HEK293 (cell line): ENCODE data around the gene FOXD3.

ENCODE experiments used
- BCL6B ChIP-seq: fragments of 450-650 bp; formaldehyde crosslinking; IDR thresholded peaks from 2 replicates; pipeline ENCODE4 v1.5.1; 2017; ENCODE audit warnings: missing biosample characterization, missing genetic modification characterization
- GLI4 ChIP-seq: fragments of 450-650 bp; formaldehyde crosslinking; IDR thresholded peaks from 2 replicates; pipeline ENCODE4 v1.5.1; 2016; ENCODE audit warnings: missing biosample characterization, missing genetic modification characterization
- INSM2 ChIP-seq: fragments of 450-650 bp; formaldehyde crosslinking; IDR thresholded peaks from 2 replicates; pipeline ENCODE4 v1.5.1; 2016; ENCODE audit warnings: missing biosample characterization, missing genetic modification characterization
- KLF1 ChIP-seq: fragments of 450-650 bp; formaldehyde crosslinking; IDR thresholded peaks from 2 replicates; pipeline ENCODE4 v1.5.1; 2016; ENCODE audit warnings: missing biosample characterization, missing genetic modification characterization
- KLF17 ChIP-seq: fragments of 450-650 bp; formaldehyde crosslinking; IDR thresholded peaks from 2 replicates; pipeline ENCODE4 v1.5.1; 2016; ENCODE audit warnings: missing biosample characterization, missing genetic modification characterization
- MZF1 ChIP-seq: fragments of 450-650 bp; formaldehyde crosslinking; IDR thresholded peaks from 2 replicates; pipeline ENCODE4 v1.5.1; 2017; ENCODE audit warnings: missing biosample characterization, missing genetic modification characterization, borderline replicate concordance
- OVOL3 ChIP-seq: fragments of 450-650 bp; formaldehyde crosslinking; IDR thresholded peaks from 2 replicates; pipeline ENCODE4 v1.5.1; 2016; ENCODE audit warnings: missing biosample characterization, missing genetic modification characterization
- SCRT1 ChIP-seq: fragments of 450-650 bp; formaldehyde crosslinking; IDR thresholded peaks from 2 replicates; pipeline ENCODE4 v1.5.1; 2016; ENCODE audit warnings: missing biosample characterization, missing genetic modification characterization, borderline replicate concordance
- SP7 ChIP-seq: fragments of 450-650 bp; formaldehyde crosslinking; IDR thresholded peaks from 2 replicates; pipeline ENCODE4 v1.5.1; 2016; ENCODE audit warnings: missing biosample characterization, missing genetic modification characterization
- WT1 ChIP-seq: fragments of 450-650 bp; formaldehyde crosslinking; IDR thresholded peaks from 2 replicates; pipeline ENCODE4 v1.5.1; 2016; ENCODE audit warnings: missing biosample characterization, missing genetic modification characterization
- ZBTB8A ChIP-seq: fragments of 450-650 bp; formaldehyde crosslinking; IDR thresholded peaks from 2 replicates; pipeline ENCODE4 v1.5.1; 2016; ENCODE audit warnings: missing biosample characterization, missing genetic modification characterization
- ZFHX2 ChIP-seq: fragments of 450-650 bp; formaldehyde crosslinking; conservative IDR thresholded peaks from 2 replicates; pipeline ENCODE4 v1.5.1; 2016; ENCODE audit warnings: missing biosample characterization, missing genetic modification characterization
- ZNF18 ChIP-seq: fragments of 450-650 bp; formaldehyde crosslinking; IDR thresholded peaks from 2 replicates; pipeline ENCODE4 v1.5.1; 2016; ENCODE audit warnings: missing biosample characterization, missing genetic modification characterization
- ZNF211 ChIP-seq: fragments of 450-650 bp; formaldehyde crosslinking; IDR thresholded peaks from 2 replicates; pipeline ENCODE4 v1.5.1; 2016; ENCODE audit warnings: low read depth, missing biosample characterization, missing genetic modification characterization
- ZNF24 ChIP-seq: fragments of 450-650 bp; formaldehyde crosslinking; IDR thresholded peaks from 2 replicates; pipeline ENCODE4 v1.5.1; 2016; ENCODE audit warnings: missing biosample characterization, missing genetic modification characterization
- ZNF266 ChIP-seq: fragments of 450-650 bp; formaldehyde crosslinking; IDR thresholded peaks from 2 replicates; pipeline ENCODE4 v1.5.1; 2016; ENCODE audit warnings: missing biosample characterization, missing genetic modification characterization, low read depth
- ZNF280D ChIP-seq: fragments of 450-650 bp; formaldehyde crosslinking; IDR thresholded peaks from 2 replicates; pipeline ENCODE4 v1.5.1; 2016; ENCODE audit warnings: missing biosample characterization, missing genetic modification characterization
- ZNF449 ChIP-seq: fragments of 450-650 bp; formaldehyde crosslinking; IDR thresholded peaks from 2 replicates; pipeline ENCODE4 v1.5.1; 2017; ENCODE audit warnings: missing biosample characterization, mild to moderate bottlenecking, missing genetic modification characterization, moderate library complexity
- ZNF488 ChIP-seq: fragments of 450-650 bp; formaldehyde crosslinking; IDR thresholded peaks from 2 replicates; pipeline ENCODE4 v1.5.1; 2016; ENCODE audit warnings: missing biosample characterization, missing genetic modification characterization
- ZNF501 ChIP-seq: fragments of 450-650 bp; formaldehyde crosslinking; IDR thresholded peaks from 2 replicates; pipeline ENCODE4 v1.5.1; 2016; ENCODE audit warnings: missing biosample characterization, missing genetic modification characterization
- ZNF658 ChIP-seq: fragments of 450-650 bp; formaldehyde crosslinking; IDR thresholded peaks from 2 replicates; pipeline ENCODE4; 2016; ENCODE audit warnings: missing biosample characterization, missing genetic modification characterization
- ZNF660 ChIP-seq: fragments of 450-650 bp; IDR thresholded peaks from 2 replicates; pipeline ENCODE4 v1.5.1; 2018; ENCODE audit warnings: missing biosample characterization, mild to moderate bottlenecking, missing genetic modification characterization
- ZNF670 ChIP-seq: fragments of 450-650 bp; formaldehyde crosslinking; IDR thresholded peaks from 2 replicates; pipeline ENCODE4 v1.5.1; 2016; ENCODE audit warnings: missing biosample characterization, missing genetic modification characterization, low read depth
- ZNF692 ChIP-seq: fragments of 450-650 bp; formaldehyde crosslinking; IDR thresholded peaks from 2 replicates; pipeline ENCODE4 v1.5.1; 2016; ENCODE audit warnings: missing biosample characterization, missing genetic modification characterization
- ZNF776 ChIP-seq: fragments of 450-650 bp; formaldehyde crosslinking; IDR thresholded peaks from 2 replicates; pipeline ENCODE4 v1.5.0; 2017; ENCODE audit warnings: missing biosample characterization, missing genetic modification characterization, borderline replicate concordance

The FOXD3 gene

GRCh38 chr1:63316984-63317816 is 5.2 kb upstream of the FOXD3 start (continued):
- TF ChIP-seq ZNF692 (peak; percentile 36), BCL6B (tag by site-specific recombination) (no peak), ZNF280D (tag by site-specific recombination) (0 out of 2 replicates have a peak, but pooled peaks have one; percentile 12), OVOL3 (tag by site-specific recombination) (no peak), ZNF776 (tag by site-specific recombination) (no peak), ZFHX2 (tag by site-specific recombination) (peak; percentile 66), ZNF449 (peak; percentile 79), ZNF24 (tag by site-specific recombination) (peak; percentile 51), ZNF660 (tag by site-specific recombination) (peak; percentile 71), ZNF670 (tag by site-specific recombination) (no peak), ZNF266 (tag by site-specific recombination) (no peak), ZNF658 (tag by site-specific recombination) (no peak), KLF17 (peak; percentile 69), KLF1 (tag by site-specific recombination) (peak; percentile 93), ZNF18 (tag by site-specific recombination) (peak; percentile 12; the same call in 1 of the 2 replicates), ZBTB8A (tag by site-specific recombination) (peak; percentile 98), ZNF501 (tag by site-specific recombination) (peak; percentile 90), WT1 (tag by site-specific recombination) (peak; percentile 70), ZNF211 (no peak), ZNF488 (tag by site-specific recombination) (no peak), SCRT1 (no peak), INSM2 (tag by site-specific recombination) (no peak), GLI4 (no peak), MZF1 (tag by site-specific recombination) (peak; percentile 50), SP7 (tag by site-specific recombination) (peak; percentile 49)
